ENCODE results near the gene CPNE6.

DNA sequence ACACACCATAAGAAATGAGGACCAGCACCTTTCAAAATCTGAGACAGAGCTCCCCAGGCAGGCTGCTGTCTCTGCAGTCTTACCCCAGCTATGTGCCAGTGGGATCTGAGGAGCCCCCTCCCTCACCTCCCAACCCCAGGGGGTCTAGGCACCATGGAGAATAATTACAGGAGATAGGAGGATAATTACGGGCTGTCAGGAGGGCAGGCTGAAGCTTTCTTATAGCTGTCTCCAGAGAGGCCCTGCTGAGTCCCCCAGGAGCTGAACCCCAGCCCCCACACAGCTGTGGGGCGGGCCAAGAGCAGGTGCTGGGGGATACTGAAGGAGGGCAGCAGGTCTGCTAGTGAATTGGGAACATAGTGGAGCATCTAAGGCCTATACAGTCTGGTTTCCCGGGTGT, 6.8 kb downstream of the CPNE6 start:
- TF ChIP-seq, protein P1, sequence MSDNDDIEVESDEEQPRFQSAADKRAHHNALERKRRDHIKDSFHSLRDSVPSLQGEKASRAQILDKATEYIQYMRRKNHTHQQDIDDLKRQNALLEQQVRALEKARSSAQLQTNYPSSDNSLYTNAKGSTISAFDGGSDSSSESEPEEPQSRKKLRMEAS (IDR thresholded peaks at IDR 0.05): no peak
- TF ChIP-seq, protein P2, sequence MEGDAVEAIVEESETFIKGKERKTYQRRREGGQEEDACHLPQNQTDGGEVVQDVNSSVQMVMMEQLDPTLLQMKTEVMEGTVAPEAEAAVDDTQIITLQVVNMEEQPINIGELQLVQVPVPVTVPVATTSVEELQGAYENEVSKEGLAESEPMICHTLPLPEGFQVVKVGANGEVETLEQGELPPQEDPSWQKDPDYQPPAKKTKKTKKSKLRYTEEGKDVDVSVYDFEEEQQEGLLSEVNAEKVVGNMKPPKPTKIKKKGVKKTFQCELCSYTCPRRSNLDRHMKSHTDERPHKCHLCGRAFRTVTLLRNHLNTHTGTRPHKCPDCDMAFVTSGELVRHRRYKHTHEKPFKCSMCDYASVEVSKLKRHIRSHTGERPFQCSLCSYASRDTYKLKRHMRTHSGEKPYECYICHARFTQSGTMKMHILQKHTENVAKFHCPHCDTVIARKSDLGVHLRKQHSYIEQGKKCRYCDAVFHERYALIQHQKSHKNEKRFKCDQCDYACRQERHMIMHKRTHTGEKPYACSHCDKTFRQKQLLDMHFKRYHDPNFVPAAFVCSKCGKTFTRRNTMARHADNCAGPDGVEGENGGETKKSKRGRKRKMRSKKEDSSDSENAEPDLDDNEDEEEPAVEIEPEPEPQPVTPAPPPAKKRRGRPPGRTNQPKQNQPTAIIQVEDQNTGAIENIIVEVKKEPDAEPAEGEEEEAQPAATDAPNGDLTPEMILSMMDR (IDR thresholded peaks at IDR 0.05; ENCODE audit: control extremely low read depth in 1 of 3, insufficient read depth in 1 of 3, low read depth in 1 of 3, low read length in 3 of 3): no peak
- TF ChIP-seq MAFK (IDR thresholded peaks at IDR 0.05; ENCODE audit: low read depth, low read length) (no peak), GABPA (IDR thresholded peaks at IDR 0.05; ENCODE audit: borderline replicate concordance, insufficient read depth, low read length) (no peak), POLR2A (IDR thresholded peaks at IDR 0.05; ENCODE audit: control extremely low read depth in 1 of 2, low read depth in 2 of 2, low read length in 2 of 2) (no peak), CREB1 (IDR thresholded peaks at IDR 0.05) (no peak), RXRA (IDR thresholded peaks at IDR 0.05; ENCODE audit: insufficient read depth, low read depth, low read length) (no peak)

Data from H1 (cell line).